Measurements from ENCODE around the gene ANKRD18A. TPM values are rescaled to one million over a fixed set of nuclear protein-coding genes. Genes with fewer than 3 reads are reported as not detected.

The ANKRD18A gene
- total RNA-seq, 6 donors from 2014 or later, result 0.67 to 14.4 (median 1.8) TPM

GRCh38 chr9:38656896-38657295 is 36.5 kb upstream of the ANKRD18A start:
- Histone ChIP-seq H3K27me3 (no peaks in the 10 kb centered on the region), H3K4me1 (no peaks in the 10 kb centered on the region), H3K36me3 (no peaks in the 10 kb centered on the region), H3K9me3 (no peaks in the 10 kb centered on the region), H3K4me3 (no peak overlapping the region), H3K27ac (no peak overlapping the region)
- TF ChIP-seq EP300 (IDR thresholded peaks at IDR 0.05) (no peak), POLR2AphosphoS5 (IDR thresholded peaks at IDR 0.05) (no peak), POLR2A (IDR thresholded peaks at IDR 0.05) (no peak)
- TF ChIP-seq, protein P1, sequence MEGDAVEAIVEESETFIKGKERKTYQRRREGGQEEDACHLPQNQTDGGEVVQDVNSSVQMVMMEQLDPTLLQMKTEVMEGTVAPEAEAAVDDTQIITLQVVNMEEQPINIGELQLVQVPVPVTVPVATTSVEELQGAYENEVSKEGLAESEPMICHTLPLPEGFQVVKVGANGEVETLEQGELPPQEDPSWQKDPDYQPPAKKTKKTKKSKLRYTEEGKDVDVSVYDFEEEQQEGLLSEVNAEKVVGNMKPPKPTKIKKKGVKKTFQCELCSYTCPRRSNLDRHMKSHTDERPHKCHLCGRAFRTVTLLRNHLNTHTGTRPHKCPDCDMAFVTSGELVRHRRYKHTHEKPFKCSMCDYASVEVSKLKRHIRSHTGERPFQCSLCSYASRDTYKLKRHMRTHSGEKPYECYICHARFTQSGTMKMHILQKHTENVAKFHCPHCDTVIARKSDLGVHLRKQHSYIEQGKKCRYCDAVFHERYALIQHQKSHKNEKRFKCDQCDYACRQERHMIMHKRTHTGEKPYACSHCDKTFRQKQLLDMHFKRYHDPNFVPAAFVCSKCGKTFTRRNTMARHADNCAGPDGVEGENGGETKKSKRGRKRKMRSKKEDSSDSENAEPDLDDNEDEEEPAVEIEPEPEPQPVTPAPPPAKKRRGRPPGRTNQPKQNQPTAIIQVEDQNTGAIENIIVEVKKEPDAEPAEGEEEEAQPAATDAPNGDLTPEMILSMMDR (IDR thresholded peaks at IDR 0.05), result no peak
- no peak for DNase-seq
- ATAC-seq (ENCODE audit: low FRiP score in 2 of 2), result no peak
- 33 to 52% methylated on average over 5 of the region's 5 CpGs for WGBS, 2 donors

DNA sequence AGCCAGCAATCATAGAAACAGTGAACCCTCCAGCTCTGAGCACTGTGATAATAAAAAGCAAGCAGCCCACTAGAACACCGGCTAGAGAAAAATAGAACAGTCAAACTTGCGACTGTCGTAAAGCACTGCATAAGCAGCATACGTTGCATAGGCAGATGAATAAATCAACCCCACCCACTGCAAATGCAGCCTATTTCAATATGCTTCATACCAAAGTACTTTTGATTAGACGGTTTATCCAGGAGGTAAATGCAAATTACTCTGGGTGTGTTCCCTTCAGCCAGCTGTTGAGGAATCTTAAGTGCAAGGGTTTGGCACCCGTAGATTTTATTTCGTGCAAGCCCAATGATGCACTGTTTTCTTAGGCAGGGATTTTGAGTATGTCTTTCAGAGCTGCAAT is 32.1 kb upstream of the ANKRD18A start:
- Histone ChIP-seq H3K27ac (no peak overlapping the region), H3K4me1 (no peaks in the 10 kb centered on the region), H3K9me3 (no peaks in the 10 kb centered on the region), H3K36me3 (no peaks in the 10 kb centered on the region), H3K27me3 (no peaks in the 10 kb centered on the region), H3K4me3 (no peak overlapping the region)
- TF ChIP-seq POLR2AphosphoS5 (IDR thresholded peaks at IDR 0.05) (no peak), EP300 (IDR thresholded peaks at IDR 0.05) (no peak), POLR2A (IDR thresholded peaks at IDR 0.05) (no peak)
- TF ChIP-seq, protein P1 (IDR thresholded peaks at IDR 0.05), result no peak
- 71 to 72% methylated on average over 7 of the region's 7 CpGs for WGBS, 2 donors
- no peak for ATAC-seq (ENCODE audit: low FRiP score in 2 of 2)
- no peak for DNase-seq

DNA sequence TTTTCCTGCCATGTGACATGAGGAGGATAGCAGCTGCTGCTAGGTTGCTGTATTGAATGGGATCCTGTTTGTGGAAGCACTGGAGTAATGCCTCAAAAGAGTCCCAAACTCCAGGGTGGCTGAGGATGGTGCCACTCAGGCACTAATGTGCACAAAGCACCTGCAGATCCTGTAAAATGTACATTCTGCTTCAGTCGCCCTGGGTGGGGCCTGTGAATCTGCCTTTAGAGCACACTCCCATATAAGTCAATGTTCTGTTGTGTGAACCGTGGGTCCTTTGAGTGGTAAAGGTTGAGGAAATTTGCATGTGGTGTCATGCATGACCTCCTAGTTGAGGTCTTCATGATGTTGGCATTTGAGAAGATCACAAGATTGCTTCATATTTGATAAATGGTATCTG is 31.6 kb upstream of the ANKRD18A start:
- no peaks in the 10 kb centered on the region for H3K9me3 ChIP-seq
- no peaks in the 10 kb centered on the region for H3K27me3 ChIP-seq
- H3K27ac ChIP-seq, result no peak overlapping the region
- no peak for TF ChIP-seq EP300 (IDR thresholded peaks at IDR 0.05)
- TF ChIP-seq POLR2A (IDR thresholded peaks at IDR 0.05), result no peak
- TF ChIP-seq, protein P1 (IDR thresholded peaks at IDR 0.05), result no peak
- no peak for TF ChIP-seq POLR2AphosphoS5 (IDR thresholded peaks at IDR 0.05)
- no peaks in the 10 kb centered on the region for H3K4me1 ChIP-seq
- no peak for ATAC-seq (ENCODE audit: low FRiP score in 2 of 2)
- no peak for DNase-seq
- no peak overlapping the region for H3K4me3 ChIP-seq
- 79 to 85% methylated on average over 2 of the region's 2 CpGs for WGBS, 2 donors
- no peaks in the 10 kb centered on the region for H3K36me3 ChIP-seq

DNA sequence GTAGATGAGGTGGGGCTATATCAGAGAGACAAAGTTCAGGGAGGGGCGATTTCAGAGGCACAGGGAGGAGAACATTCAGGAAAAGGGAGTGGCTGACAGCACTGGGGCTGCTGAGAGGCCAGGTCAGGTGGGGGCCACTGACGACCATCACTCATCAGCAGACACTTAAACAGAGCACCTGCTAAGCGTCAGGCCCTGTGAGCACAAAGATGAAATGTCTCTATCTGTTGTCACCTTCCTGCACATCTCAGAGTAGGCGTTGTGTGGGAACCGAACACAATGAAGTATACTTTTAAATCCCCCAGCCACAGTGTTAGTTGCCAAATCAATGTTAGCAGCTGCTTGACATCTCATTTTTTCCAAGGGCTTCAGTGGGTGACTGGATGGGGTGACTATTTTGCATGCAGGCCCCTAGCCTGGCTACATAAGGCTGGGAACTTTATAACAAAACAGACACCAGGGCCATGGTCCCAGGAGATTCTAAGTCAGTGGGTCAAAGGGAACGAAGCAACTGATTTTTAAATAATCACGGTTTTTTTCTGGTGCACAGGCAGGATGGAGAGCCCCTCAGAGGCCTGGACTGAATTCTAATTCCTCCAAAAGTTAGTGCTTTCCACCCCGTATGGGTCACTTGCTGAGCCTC is 31.1 kb upstream of the ANKRD18A start:
- H3K27me3 ChIP-seq, result no peaks in the 10 kb centered on the region
- no peaks in the 10 kb centered on the region for H3K4me1 ChIP-seq
- 59 to 66% methylated on average over 8 of the region's 8 CpGs for WGBS, 2 donors
- ATAC-seq (ENCODE audit: low FRiP score in 2 of 2), result no peak
- no peak overlapping the region for H3K4me3 ChIP-seq
- TF ChIP-seq, protein P1 (IDR thresholded peaks at IDR 0.05), result no peak
- TF ChIP-seq POLR2AphosphoS5 (IDR thresholded peaks at IDR 0.05) (no peak), POLR2A (IDR thresholded peaks at IDR 0.05) (no peak), EP300 (IDR thresholded peaks at IDR 0.05) (no peak)
- no peaks in the 10 kb centered on the region for H3K9me3 ChIP-seq
- no peak overlapping the region for H3K27ac ChIP-seq
- no peak for DNase-seq
- no peaks in the 10 kb centered on the region for H3K36me3 ChIP-seq

DNA sequence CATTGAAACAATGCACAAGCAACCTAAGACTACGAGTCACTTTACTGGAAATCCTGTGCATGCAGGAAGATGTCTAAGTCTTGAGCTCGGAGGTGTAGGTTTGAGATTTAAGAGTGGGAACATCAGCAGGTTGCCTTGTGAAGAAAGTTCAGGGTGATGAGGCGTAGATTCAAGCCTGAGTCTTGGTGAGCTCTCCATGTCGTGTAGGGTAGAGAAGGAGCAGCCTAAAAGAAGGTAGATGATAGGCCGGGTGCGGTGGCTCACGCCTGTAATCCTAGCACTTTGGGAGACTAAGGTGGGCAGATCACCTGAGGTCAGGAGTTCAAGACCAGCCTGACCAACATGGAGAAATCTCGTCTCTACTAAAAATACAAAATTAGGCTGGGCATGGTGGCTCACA is 30.2 kb upstream of the ANKRD18A start:
- H3K36me3 ChIP-seq, result no peaks in the 10 kb centered on the region
- ATAC-seq (ENCODE audit: low FRiP score in 2 of 2) (no peak), DNase-seq (no peak)
- no peaks in the 10 kb centered on the region for H3K4me1 ChIP-seq
- TF ChIP-seq, protein P1 (IDR thresholded peaks at IDR 0.05), result no peak
- TF ChIP-seq EP300 (IDR thresholded peaks at IDR 0.05) (no peak), POLR2AphosphoS5 (IDR thresholded peaks at IDR 0.05) (no peak), POLR2A (IDR thresholded peaks at IDR 0.05) (no peak)
- H3K4me3 ChIP-seq, result no peak overlapping the region
- no peaks in the 10 kb centered on the region for H3K9me3 ChIP-seq
- 88 to 90% methylated on average over 8 of the region's 8 CpGs for WGBS, 2 donors
- H3K27ac ChIP-seq, result no peak overlapping the region
- no peaks in the 10 kb centered on the region for H3K27me3 ChIP-seq
